ENCODE data around the gene RRP1B.
"Not testable (repeated sequence)": the region's sequence is repeated elsewhere in the genome, so short reads cannot be mapped to it uniquely, and the experiment has no call there.

RRP1B gene

GRCh38 chr21:43648171-43648570 lies 11.2 kb upstream of the RRP1B start:
- no peak overlapping the region for H3K9ac ChIP-seq (ENCODE audit: insufficient read length, low read depth)
- H3K4me1 ChIP-seq (ENCODE audit: insufficient read depth, insufficient read length), result peaks cover 3% of the 10 kb centered on the region
- TF ChIP-seq YY1 (IDR thresholded peaks at IDR 0.05; ENCODE audit: insufficient read depth, insufficient read length) (no peak), ZNF274 (IDR thresholded peaks at IDR 0.05; ENCODE audit: low read depth, low read length) (no peak), SUZ12 (IDR thresholded peaks at IDR 0.05; ENCODE audit: extremely low read depth, insufficient read depth, insufficient read length) (no peak)
- H3K36me3 ChIP-seq (ENCODE audit: insufficient read depth, insufficient read length, low read length), result no peaks in the 10 kb centered on the region
- H3K4me3 ChIP-seq (ENCODE audit: insufficient read length, low read depth), result no peak overlapping the region
- no peaks in the 10 kb centered on the region for H3K27me3 ChIP-seq (ENCODE audit: insufficient read depth, insufficient read length)
- H3K9me3 ChIP-seq (ENCODE audit: insufficient read depth, low read length), result no peaks in the 10 kb centered on the region
- DNase-seq (ENCODE audit: low read depth, low spot score), result no peak

DNA sequence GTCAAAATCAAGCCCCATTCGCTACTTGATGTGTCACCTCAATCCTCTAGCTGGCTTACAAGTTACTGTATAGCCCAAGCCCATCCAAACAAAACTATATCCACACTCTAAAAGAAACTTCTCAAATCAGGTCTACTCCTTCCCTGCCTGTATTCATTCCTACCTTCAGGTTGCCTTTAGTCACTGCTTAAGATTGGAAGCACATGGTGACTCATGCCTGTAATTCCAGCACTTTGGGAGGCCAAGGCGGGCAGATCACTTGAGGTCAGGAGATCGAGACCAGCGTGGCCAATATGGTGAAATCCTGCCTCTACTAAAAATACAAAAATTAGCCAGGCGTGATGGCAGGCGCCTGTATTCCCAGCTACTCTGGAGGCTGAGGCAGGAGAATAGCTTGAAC lies 7.4 kb upstream of the RRP1B start:
- H3K4me3 ChIP-seq (ENCODE audit: insufficient read length, low read depth); H3K4me1 ChIP-seq (ENCODE audit: insufficient read depth, insufficient read length); H3K9me3 ChIP-seq (ENCODE audit: insufficient read depth, low read length); DNase-seq (ENCODE audit: low read depth, low spot score); H3K9ac ChIP-seq (ENCODE audit: insufficient read length, low read depth); H3K27me3 ChIP-seq (ENCODE audit: insufficient read depth, insufficient read length): not testable (repeated sequence)
- peaks cover 14% of the 10 kb centered on the region for H3K36me3 ChIP-seq (ENCODE audit: insufficient read depth, insufficient read length, low read length)

DNA sequence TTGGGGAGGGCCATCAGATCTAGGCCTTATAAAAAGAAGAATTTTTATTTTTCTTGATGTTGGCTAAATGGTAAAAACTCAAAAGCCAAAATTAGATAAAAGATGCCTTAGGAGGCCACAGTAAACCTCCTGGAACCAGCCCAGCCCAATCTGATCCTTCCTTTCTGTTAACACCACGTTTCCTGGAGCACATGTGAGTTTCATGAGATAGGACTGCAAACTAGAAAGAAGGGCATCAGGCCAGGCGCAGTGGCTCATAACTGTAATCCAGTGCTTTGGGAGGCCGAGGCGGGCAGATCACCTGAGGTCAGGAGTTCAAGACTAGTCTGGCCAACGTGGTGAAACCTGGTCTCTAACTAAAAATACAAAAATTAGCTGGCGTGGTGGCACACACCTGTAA lies 6.7 kb upstream of the RRP1B start:
- no peaks in the 10 kb centered on the region for H3K9me3 ChIP-seq (ENCODE audit: insufficient read depth, low read length)
- no peak overlapping the region for H3K4me3 ChIP-seq (ENCODE audit: insufficient read length, low read depth)
- H3K27me3 ChIP-seq (ENCODE audit: insufficient read depth, insufficient read length), result no peaks in the 10 kb centered on the region
- DNase-seq (ENCODE audit: low read depth, low spot score), result no peak
- TF ChIP-seq ZNF274 (IDR thresholded peaks at IDR 0.05; ENCODE audit: low read depth, low read length), result no peak
- TF ChIP-seq SUZ12 (IDR thresholded peaks at IDR 0.05; ENCODE audit: extremely low read depth, insufficient read depth, insufficient read length), result no peak
- no peak for TF ChIP-seq YY1 (IDR thresholded peaks at IDR 0.05; ENCODE audit: insufficient read depth, insufficient read length)
- H3K9ac ChIP-seq (ENCODE audit: insufficient read length, low read depth), result no peak overlapping the region
- H3K4me1 ChIP-seq (ENCODE audit: insufficient read depth, insufficient read length), result no peaks in the 10 kb centered on the region
- H3K36me3 ChIP-seq (ENCODE audit: insufficient read depth, insufficient read length, low read length), result peaks cover 14% of the 10 kb centered on the region

GRCh38 chr21:43653626-43654025 lies 5.7 kb upstream of the RRP1B start:
- H3K4me1 ChIP-seq (ENCODE audit: insufficient read depth, insufficient read length), result no peaks in the 10 kb centered on the region
- H3K36me3 ChIP-seq (ENCODE audit: insufficient read depth, insufficient read length, low read length), result peaks cover 14% of the 10 kb centered on the region
- H3K4me3 ChIP-seq (ENCODE audit: insufficient read length, low read depth), result no peak overlapping the region
- TF ChIP-seq SUZ12 (IDR thresholded peaks at IDR 0.05; ENCODE audit: extremely low read depth, insufficient read depth, insufficient read length), result no peak
- no peak for TF ChIP-seq ZNF274 (IDR thresholded peaks at IDR 0.05; ENCODE audit: low read depth, low read length)
- TF ChIP-seq YY1 (IDR thresholded peaks at IDR 0.05; ENCODE audit: insufficient read depth, insufficient read length), result no peak
- no peak for DNase-seq (ENCODE audit: low read depth, low spot score)
- H3K9ac ChIP-seq (ENCODE audit: insufficient read length, low read depth), result no peak overlapping the region
- H3K27me3 ChIP-seq (ENCODE audit: insufficient read depth, insufficient read length), result no peaks in the 10 kb centered on the region
- H3K9me3 ChIP-seq (ENCODE audit: insufficient read depth, low read length), result no peaks in the 10 kb centered on the region

- Histone ChIP-seq H3K36me3 (ENCODE audit: insufficient read depth, insufficient read length, low read length) (peaks cover 14% of the 10 kb centered on the region), H3K9ac (ENCODE audit: insufficient read length, low read depth) (no peak overlapping the region), H3K4me3 (ENCODE audit: insufficient read length, low read depth) (no peak overlapping the region), H3K27me3 (ENCODE audit: insufficient read depth, insufficient read length) (no peaks in the 10 kb centered on the region), H3K4me1 (ENCODE audit: insufficient read depth, insufficient read length) (no peaks in the 10 kb centered on the region), H3K9me3 (ENCODE audit: insufficient read depth, low read length) (no peaks in the 10 kb centered on the region)
- TF ChIP-seq SUZ12 (IDR thresholded peaks at IDR 0.05; ENCODE audit: extremely low read depth, insufficient read depth, insufficient read length), result no peak
- no peak for TF ChIP-seq YY1 (IDR thresholded peaks at IDR 0.05; ENCODE audit: insufficient read depth, insufficient read length)
- no peak for DNase-seq (ENCODE audit: low read depth, low spot score)
Measured at GRCh38 chr21:43654806-43655489, 4.4 kb upstream of the RRP1B start.

DNA sequence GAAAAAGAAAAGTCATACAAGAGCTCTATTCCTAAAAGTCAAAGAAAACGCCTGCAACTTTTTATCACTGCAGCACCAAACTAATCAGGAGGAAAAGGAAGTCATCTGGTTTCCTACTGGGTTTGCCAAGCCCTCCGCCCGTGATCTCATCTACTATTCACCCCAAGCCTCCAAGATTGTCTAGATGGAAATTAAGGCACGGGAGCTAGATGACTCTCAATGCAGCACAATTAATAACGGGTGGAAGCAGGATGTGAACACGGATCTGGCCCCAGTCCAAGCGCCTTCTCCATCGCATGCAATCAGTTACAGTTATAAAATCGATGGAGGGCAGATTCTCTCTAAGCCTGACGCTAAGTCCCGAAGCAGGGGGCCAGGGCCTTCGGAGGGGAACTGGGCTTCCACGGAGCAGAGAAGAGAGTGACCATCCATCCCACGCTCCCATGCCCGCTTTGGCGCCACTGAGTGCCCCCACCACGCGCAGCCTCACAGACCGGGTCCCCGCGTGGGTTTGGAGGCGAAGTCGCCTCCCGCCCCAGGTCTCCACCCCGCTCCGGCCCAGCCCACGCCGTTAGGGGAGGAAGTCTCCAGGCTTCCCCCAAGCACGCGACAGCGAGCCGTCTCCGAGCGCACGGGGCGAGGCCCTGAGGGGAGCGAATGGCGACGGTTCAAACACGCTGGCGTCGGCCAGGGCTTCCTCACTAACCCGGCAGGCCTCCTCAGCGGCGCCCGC lies 1.8 kb upstream of the RRP1B start:
- TF ChIP-seq YY1 (IDR thresholded peaks at IDR 0.05; ENCODE audit: insufficient read depth, insufficient read length) (no peak), ZNF274 (IDR thresholded peaks at IDR 0.05; ENCODE audit: low read depth, low read length) (no peak), SUZ12 (IDR thresholded peaks at IDR 0.05; ENCODE audit: extremely low read depth, insufficient read depth, insufficient read length) (no peak)
- Histone ChIP-seq H3K27me3 (ENCODE audit: insufficient read depth, insufficient read length) (no peaks in the 10 kb centered on the region), H3K9me3 (ENCODE audit: insufficient read depth, low read length) (no peaks in the 10 kb centered on the region), H3K4me1 (ENCODE audit: insufficient read depth, insufficient read length) (no peaks in the 10 kb centered on the region), H3K36me3 (ENCODE audit: insufficient read depth, insufficient read length, low read length) (peaks cover 34% of the 10 kb centered on the region), H3K4me3 (ENCODE audit: insufficient read length, low read depth) (no peak overlapping the region), H3K9ac (ENCODE audit: insufficient read length, low read depth) (peak overlapping the region; percentile 7)
- no peak for DNase-seq (ENCODE audit: low read depth, low spot score)

DNA sequence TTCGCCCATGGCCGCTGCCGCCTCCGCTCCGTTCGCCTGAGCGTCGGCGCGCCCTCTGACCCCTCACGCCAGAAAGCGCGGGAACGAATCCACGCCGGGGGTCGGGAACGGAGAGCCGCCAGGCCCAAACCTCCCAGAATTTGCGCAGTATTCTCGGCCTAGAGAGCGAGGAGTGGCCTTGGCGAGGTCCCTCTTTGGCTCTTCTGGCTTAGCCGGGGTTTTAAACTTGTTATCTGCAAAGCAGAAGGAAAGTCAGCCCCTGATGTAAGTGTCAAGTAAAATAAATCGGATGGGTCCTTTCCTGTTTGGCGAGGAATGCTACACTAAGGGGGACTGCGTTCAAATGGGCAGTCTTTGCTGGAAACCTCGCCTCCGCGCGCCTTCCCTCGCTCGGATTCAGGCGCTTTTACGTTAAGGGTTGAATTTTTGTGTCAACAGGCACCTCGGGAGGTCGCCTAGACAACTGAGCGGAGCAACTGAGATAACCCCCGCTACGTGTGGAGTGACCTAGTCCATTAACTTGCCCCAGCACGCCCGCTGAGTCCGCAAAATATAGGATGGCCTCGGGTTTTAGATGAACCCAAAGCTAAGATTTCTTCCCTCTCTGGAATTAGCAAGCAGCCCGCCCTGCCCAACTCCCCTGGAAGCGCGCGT lies 1.1 kb upstream of the RRP1B start:
- Histone ChIP-seq H3K4me1 (ENCODE audit: insufficient read depth, insufficient read length) (no peaks in the 10 kb centered on the region), H3K9me3 (ENCODE audit: insufficient read depth, low read length) (no peaks in the 10 kb centered on the region), H3K36me3 (ENCODE audit: insufficient read depth, insufficient read length, low read length) (peaks cover 40% of the 10 kb centered on the region), H3K9ac (ENCODE audit: insufficient read length, low read depth) (peak overlapping the region; percentile 7), H3K27me3 (ENCODE audit: insufficient read depth, insufficient read length) (no peaks in the 10 kb centered on the region), H3K4me3 (ENCODE audit: insufficient read length, low read depth) (no peak overlapping the region)
- TF ChIP-seq YY1 (IDR thresholded peaks at IDR 0.05; ENCODE audit: insufficient read depth, insufficient read length) (no peak), SUZ12 (IDR thresholded peaks at IDR 0.05; ENCODE audit: extremely low read depth, insufficient read depth, insufficient read length) (no peak), ZNF274 (IDR thresholded peaks at IDR 0.05; ENCODE audit: low read depth, low read length) (no peak)
- DNase-seq (ENCODE audit: low read depth, low spot score), result no peak
